ENCODE measurements around the gene OBSL1.

Gene OBSL1

GRCh38 chr2:219511547-219512325 lies 59.6 kb downstream of the OBSL1 start:
- no peak for DNase-seq (ENCODE audit: low read depth)

- no peak for DNase-seq (ENCODE audit: low read depth)
Observed at GRCh38 chr2:219510512-219511135, 60.7 kb downstream of the OBSL1 start.

GRCh38 chr2:219509780-219510511 lies 61.4 kb downstream of the OBSL1 start:
- DNase-seq (ENCODE audit: low read depth), result peak; percentile 37

GRCh38 chr2:219508971-219509779 lies 62.2 kb downstream of the OBSL1 start:
- DNase-seq (ENCODE audit: low read depth), result no peak

GRCh38 chr2:219508444-219508734 lies 63.0 kb downstream of the OBSL1 start:
- no peak for DNase-seq (ENCODE audit: low read depth)

GRCh38 chr2:219507581-219508443 lies 63.5 kb downstream of the OBSL1 start:
- no peak for DNase-seq (ENCODE audit: low read depth)

GRCh38 chr2:219506802-219507526 lies 64.4 kb downstream of the OBSL1 start:
- DNase-seq (ENCODE audit: low read depth), result no peak

- no peak for DNase-seq (ENCODE audit: low read depth)
Observed at GRCh38 chr2:219506153-219506801, 65.1 kb downstream of the OBSL1 start.

- DNase-seq (ENCODE audit: low read depth), result no peak
Observed at GRCh38 chr2:219505585-219505984, 65.8 kb downstream of the OBSL1 start.

GRCh38 chr2:219502618-219503017 lies 68.7 kb downstream of the OBSL1 start:
- no peak for DNase-seq (ENCODE audit: low read depth)

GRCh38 chr2:219501849-219502248 lies 69.5 kb downstream of the OBSL1 start:
- DNase-seq (ENCODE audit: low read depth), result no peak
